Measurements from ENCODE around the gene ARHGAP40.

The ARHGAP40 gene

DNA sequence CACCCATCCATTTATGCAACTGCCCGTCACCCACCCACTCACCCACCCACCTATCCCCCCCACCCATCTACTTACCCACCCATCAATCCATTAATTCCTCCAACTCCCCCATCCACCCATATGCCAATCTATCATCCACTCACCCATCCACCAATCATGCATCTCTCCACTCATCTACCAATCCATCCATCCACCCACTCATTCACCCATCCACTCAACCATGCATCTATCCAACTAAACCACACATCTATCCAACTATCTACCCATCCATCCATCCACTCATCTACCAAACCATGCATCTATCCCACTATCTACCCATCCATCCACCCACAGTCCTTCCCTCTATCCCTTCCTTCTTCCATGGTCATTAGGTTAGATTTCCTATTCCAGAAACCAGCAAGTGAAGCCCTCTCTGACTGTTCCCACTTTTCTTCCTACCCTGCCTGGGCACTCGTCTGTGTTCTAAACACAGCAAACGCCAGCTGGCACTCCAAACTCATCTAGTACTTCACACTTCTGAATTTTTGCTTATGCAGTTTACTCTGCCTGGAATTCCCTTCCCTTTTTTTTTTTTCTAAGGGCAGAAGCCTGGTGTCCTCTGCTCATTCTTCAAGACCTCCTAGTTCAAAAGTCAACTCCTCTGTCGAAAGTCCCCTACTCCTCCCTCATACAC lies 43.1 kb downstream of the ARHGAP40 start:
- DNase-seq (ENCODE audit: low read depth): no peak
- no peak overlapping the region for H3K4me3 ChIP-seq (ENCODE audit: low read depth, low read length)
- TF ChIP-seq MAX (IDR thresholded peaks at IDR 0.05; ENCODE audit: low read depth, low read length) (no peak), POLR2A (IDR thresholded peaks at IDR 0.05; ENCODE audit: extremely low read depth, insufficient read length) (no peak), MYC (IDR thresholded peaks at IDR 0.05; ENCODE audit: low read depth, low read length) (no peak)
- TF ChIP-seq, protein P1, sequence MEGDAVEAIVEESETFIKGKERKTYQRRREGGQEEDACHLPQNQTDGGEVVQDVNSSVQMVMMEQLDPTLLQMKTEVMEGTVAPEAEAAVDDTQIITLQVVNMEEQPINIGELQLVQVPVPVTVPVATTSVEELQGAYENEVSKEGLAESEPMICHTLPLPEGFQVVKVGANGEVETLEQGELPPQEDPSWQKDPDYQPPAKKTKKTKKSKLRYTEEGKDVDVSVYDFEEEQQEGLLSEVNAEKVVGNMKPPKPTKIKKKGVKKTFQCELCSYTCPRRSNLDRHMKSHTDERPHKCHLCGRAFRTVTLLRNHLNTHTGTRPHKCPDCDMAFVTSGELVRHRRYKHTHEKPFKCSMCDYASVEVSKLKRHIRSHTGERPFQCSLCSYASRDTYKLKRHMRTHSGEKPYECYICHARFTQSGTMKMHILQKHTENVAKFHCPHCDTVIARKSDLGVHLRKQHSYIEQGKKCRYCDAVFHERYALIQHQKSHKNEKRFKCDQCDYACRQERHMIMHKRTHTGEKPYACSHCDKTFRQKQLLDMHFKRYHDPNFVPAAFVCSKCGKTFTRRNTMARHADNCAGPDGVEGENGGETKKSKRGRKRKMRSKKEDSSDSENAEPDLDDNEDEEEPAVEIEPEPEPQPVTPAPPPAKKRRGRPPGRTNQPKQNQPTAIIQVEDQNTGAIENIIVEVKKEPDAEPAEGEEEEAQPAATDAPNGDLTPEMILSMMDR (IDR thresholded peaks at IDR 0.05; ENCODE audit: low read depth, low read length): no peak

- H3K4me3 ChIP-seq (ENCODE audit: low read depth, low read length): no peak overlapping the region
- TF ChIP-seq, protein P1 (IDR thresholded peaks at IDR 0.05; ENCODE audit: low read depth, low read length): no peak
- TF ChIP-seq POLR2A (IDR thresholded peaks at IDR 0.05; ENCODE audit: extremely low read depth, insufficient read length) (no peak), MYC (IDR thresholded peaks at IDR 0.05; ENCODE audit: low read depth, low read length) (no peak), MAX (IDR thresholded peaks at IDR 0.05; ENCODE audit: low read depth, low read length) (no peak)
- no peak for DNase-seq (ENCODE audit: low read depth)
These were observed 43.7 kb downstream of the ARHGAP40 start for GRCh38 chr20:38645351-38645750.

DNA sequence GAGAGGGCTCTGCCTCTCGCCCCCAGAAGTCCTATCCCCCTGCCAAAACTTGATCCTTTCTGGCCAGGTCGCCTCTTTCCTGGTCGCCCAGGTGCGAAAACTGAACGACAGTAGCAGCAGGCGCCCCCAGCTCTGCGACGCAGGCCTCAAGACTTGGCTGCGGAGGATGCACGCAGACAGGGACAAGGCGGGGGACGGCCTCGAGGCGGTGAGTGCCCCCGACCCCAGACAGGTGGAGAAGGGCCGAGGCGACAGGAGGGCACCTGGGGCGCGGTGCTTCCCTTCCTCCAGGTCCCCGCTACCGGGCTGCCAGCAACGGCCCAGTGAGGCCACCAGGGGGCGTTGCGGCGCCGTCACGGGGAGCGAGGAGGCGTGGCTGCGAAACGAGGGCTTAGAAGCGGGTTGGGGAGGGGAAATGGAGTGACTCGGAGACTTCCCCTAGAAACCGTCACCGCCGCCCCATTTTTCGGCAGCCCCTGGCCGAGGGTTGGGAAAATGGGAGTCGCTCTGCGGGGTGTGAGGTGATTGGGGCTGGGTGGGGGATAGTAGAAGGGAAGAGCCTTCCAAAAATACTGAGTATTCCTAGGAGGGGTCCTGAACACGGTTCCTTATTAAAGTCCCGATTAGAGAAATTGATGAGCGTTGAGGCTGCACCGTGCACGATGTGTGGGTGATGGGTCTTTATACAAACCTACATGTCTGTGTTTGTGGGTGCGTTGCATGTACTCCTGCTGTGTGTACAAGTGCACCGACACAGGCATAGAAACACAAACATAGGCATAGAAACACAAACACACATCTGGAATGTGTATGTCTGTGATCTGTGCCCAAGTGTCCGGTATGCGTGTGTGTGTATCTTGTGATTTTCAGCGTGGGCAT lies 44.6 kb downstream of the ARHGAP40 start:
- peak; percentile 66 for TF ChIP-seq MAX (IDR thresholded peaks at IDR 0.05; ENCODE audit: low read depth, low read length)
- TF ChIP-seq, protein P1 (IDR thresholded peaks at IDR 0.05; ENCODE audit: low read depth, low read length): peak; percentile 93
- TF ChIP-seq MYC (IDR thresholded peaks at IDR 0.05; ENCODE audit: low read depth, low read length): no peak
- no peak for TF ChIP-seq POLR2A (IDR thresholded peaks at IDR 0.05; ENCODE audit: extremely low read depth, insufficient read length)
- DNase-seq (ENCODE audit: low read depth): peak; percentile 83
- H3K4me3 ChIP-seq (ENCODE audit: low read depth, low read length): no peak overlapping the region

DNA sequence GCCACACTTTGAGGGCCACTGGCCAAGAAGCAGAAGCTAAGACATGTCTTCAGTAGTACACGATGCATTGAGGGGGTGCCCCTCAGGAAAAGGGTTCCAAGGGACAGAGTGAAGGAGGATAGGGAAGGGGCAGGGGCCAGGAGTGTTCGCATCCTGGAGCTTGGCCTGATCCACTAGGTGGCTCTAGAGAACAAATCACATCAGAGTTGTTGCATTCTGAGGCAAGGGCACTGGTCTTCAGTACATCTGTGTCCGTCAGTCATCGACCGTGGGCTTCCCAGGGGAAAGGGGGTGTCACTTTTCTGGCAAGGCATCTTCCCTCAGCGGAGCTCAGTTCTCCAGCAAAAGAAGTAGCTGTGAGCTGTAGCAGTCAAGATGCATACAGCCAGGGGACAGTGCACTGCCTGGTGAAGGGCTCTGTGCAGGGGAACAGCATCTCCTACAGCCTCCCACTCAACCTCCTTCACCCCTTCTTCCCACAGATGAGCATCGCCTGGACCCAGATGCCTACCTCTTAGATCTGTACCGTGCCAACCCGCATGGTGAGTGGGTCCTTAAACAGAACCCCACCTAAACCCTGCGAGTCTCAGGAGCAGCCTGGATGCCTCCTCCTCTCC lies 47.8 kb downstream of the ARHGAP40 start:
- no peak overlapping the region for H3K4me3 ChIP-seq (ENCODE audit: low read depth, low read length)
- peak; percentile 49 for DNase-seq (ENCODE audit: low read depth)
- TF ChIP-seq MYC (IDR thresholded peaks at IDR 0.05; ENCODE audit: low read depth, low read length): no peak
- no peak for TF ChIP-seq MAX (IDR thresholded peaks at IDR 0.05; ENCODE audit: low read depth, low read length)
- TF ChIP-seq, protein P1 (IDR thresholded peaks at IDR 0.05; ENCODE audit: low read depth, low read length): peak; percentile 65

DNA sequence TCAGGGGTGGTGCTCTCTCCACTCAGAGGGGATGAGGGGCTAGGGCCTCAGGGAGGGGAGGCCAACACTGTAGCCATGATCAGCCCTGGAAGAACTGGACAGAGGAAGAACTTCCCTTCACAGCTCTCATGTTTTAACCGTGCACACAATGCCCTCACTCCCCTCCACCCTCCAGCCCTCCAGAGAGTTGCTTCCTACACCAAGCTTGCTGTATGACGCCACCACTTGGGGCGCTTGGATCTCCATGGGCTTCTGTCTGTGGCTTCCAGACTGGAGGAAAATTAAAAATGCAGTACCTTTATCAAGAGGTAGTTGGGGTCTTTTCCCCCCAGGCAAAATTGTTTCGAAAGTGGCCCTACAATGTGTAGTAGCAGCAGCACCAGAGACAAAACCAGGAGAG lies 48.4 kb downstream of the ARHGAP40 start:
- DNase-seq (ENCODE audit: low read depth): peak; percentile 21
- no peak overlapping the region for H3K4me3 ChIP-seq (ENCODE audit: low read depth, low read length)
- TF ChIP-seq MAX (IDR thresholded peaks at IDR 0.05; ENCODE audit: low read depth, low read length): no peak
- TF ChIP-seq POLR2A (IDR thresholded peaks at IDR 0.05; ENCODE audit: extremely low read depth, insufficient read length): no peak
- no peak for TF ChIP-seq MYC (IDR thresholded peaks at IDR 0.05; ENCODE audit: low read depth, low read length)
- TF ChIP-seq, protein P1 (IDR thresholded peaks at IDR 0.05; ENCODE audit: low read depth, low read length): no peak

Data from NB4 (cell line).